Measurements from ENCODE around the gene SGIP1. TPM values are rescaled to one million over a fixed set of nuclear protein-coding genes. Genes with fewer than 3 reads are reported as not detected.
"Not testable (repeated sequence)": the region's sequence is repeated elsewhere in the genome, so short reads cannot be mapped to it uniquely, and the experiment has no call there.

SGIP1 gene
- total RNA-seq, 2 donors from 2014 or later = 1.2 to 3.1 TPM

GRCh38 chr1:66778969-66779368 is 245.0 kb downstream of the SGIP1 start:
- DNase-seq = no peak
- Histone ChIP-seq H3K27ac (no peak overlapping the region), H3K4me3 (no peak overlapping the region), H3K36me3 (no peaks in the 10 kb centered on the region), H3K27me3 (no peaks in the 10 kb centered on the region), H3K9me3 (no peaks in the 10 kb centered on the region), H3K9ac (ENCODE audit: low read depth in 2 of 2, low read length in 2 of 2) (no peak overlapping the region), H3K4me1 (no peaks in the 10 kb centered on the region)
- TF ChIP-seq, protein P1, sequence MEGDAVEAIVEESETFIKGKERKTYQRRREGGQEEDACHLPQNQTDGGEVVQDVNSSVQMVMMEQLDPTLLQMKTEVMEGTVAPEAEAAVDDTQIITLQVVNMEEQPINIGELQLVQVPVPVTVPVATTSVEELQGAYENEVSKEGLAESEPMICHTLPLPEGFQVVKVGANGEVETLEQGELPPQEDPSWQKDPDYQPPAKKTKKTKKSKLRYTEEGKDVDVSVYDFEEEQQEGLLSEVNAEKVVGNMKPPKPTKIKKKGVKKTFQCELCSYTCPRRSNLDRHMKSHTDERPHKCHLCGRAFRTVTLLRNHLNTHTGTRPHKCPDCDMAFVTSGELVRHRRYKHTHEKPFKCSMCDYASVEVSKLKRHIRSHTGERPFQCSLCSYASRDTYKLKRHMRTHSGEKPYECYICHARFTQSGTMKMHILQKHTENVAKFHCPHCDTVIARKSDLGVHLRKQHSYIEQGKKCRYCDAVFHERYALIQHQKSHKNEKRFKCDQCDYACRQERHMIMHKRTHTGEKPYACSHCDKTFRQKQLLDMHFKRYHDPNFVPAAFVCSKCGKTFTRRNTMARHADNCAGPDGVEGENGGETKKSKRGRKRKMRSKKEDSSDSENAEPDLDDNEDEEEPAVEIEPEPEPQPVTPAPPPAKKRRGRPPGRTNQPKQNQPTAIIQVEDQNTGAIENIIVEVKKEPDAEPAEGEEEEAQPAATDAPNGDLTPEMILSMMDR (IDR thresholded peaks at IDR 0.05) = no peak
- intact Hi-C loops (cut with DNase I) = no loop called here

- no peak for DNase-seq
- Histone ChIP-seq H3K4me1 (no peaks in the 10 kb centered on the region), H3K36me3 (no peaks in the 10 kb centered on the region), H3K27ac (no peak overlapping the region), H3K9me3 (no peaks in the 10 kb centered on the region), H3K27me3 (no peaks in the 10 kb centered on the region), H3K9ac (ENCODE audit: low read depth in 2 of 2, low read length in 2 of 2) (no peak overlapping the region), H3K4me3 (no peak overlapping the region)
- intact Hi-C loops (cut with DNase I) = no loop called here
- TF ChIP-seq, protein P1 (IDR thresholded peaks at IDR 0.05) = no peak
Observed at GRCh38 chr1:66779475-66780078, 245.6 kb downstream of the SGIP1 start.

DNA sequence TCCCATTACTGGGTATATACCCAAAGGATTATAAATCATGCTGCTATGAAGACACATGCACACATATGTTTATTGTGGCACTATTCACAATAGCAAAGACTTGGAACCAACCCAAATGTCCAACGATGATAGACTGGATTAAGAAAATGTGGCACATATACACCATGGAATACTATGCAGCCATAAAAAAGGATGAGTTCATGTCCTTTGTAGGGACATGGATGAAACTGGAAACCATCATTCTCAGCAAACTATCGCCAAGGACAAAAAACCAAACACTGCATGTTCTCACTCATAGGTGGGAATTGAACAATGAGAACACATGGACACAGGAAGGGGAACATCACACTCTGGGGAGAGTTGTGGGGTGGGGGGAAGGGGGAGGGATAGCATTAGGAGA is 251.8 kb downstream of the SGIP1 start:
- H3K27me3 ChIP-seq; DNase-seq; H3K9me3 ChIP-seq; H3K4me3 ChIP-seq; H3K36me3 ChIP-seq; intact Hi-C loops (cut with DNase I); H3K9ac ChIP-seq (ENCODE audit: low read depth in 2 of 2, low read length in 2 of 2); H3K4me1 ChIP-seq; H3K27ac ChIP-seq: not testable (repeated sequence)

- no peak overlapping the region for H3K27ac ChIP-seq
- intact Hi-C loops (cut with DNase I) = no loop called here
- no peaks in the 10 kb centered on the region for H3K4me1 ChIP-seq
Observed at GRCh38 chr1:66787641-66788040, 253.7 kb downstream of the SGIP1 start.

DNA sequence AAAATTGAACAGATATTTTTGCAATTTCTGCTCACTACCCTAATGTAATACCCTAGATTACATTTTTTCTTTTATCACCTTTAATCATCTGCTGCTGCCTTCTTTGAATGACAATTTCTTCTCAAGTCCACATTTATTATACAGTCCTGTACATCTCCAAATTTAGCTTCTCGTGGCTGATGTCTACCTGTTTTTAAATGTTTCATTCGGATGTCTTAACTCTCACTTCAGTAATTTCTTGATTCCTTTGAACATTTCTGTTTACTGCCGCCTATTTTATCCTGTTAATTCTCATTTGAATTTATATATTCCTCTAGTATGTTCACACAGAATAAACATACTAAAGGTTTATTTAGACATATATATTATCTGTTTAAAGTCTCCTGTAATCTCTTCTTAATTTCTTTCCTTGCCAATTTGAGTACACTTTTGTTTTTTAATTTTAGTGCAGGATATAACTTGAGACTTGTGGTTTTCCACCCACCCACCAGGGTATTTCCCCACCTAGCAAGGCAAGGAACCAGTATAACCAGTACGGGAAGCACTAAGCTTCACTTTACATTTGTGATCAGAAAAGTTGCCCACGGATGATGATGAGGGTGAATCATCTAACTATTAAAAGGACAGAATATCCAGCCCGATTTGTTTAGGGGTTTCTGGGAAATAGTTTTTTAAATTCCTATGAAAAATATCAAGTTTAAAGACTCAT is 254.4 kb downstream of the SGIP1 start:
- DNase-seq = no peak
- Histone ChIP-seq H3K4me3 (no peak overlapping the region), H3K4me1 (no peaks in the 10 kb centered on the region), H3K36me3 (no peaks in the 10 kb centered on the region), H3K27me3 (no peaks in the 10 kb centered on the region), H3K9me3 (no peaks in the 10 kb centered on the region), H3K9ac (ENCODE audit: low read depth in 2 of 2, low read length in 2 of 2) (no peak overlapping the region), H3K27ac (no peak overlapping the region)
- intact Hi-C loops (cut with DNase I) = no loop called here
- TF ChIP-seq, protein P1 (IDR thresholded peaks at IDR 0.05) = no peak

More at GRCh38 chr1:66787641-66788040, 253.7 kb downstream of the SGIP1 start:
- H3K27me3 ChIP-seq = no peaks in the 10 kb centered on the region
- no peaks in the 10 kb centered on the region for H3K36me3 ChIP-seq
- H3K9me3 ChIP-seq = no peaks in the 10 kb centered on the region
- H3K9ac ChIP-seq (ENCODE audit: low read depth in 2 of 2, low read length in 2 of 2) = no peak overlapping the region
- TF ChIP-seq, protein P1 (IDR thresholded peaks at IDR 0.05) = no peak
- DNase-seq = no peak
- H3K4me3 ChIP-seq = no peak overlapping the region

Data from colonic mucosa (tissue), 4 donors.